ENCODE data around the gene EXOG. TPM values are rescaled to one million over a fixed set of nuclear protein-coding genes. Genes with fewer than 3 reads are reported as not detected.

EXOG gene
- total RNA-seq, 2 donors from 2014 or later, result 6.4 to 12.4 TPM

- Histone ChIP-seq H3K9me3 (no peaks in the 10 kb centered on the region), H3K27ac (no peak overlapping the region), H3K27me3 (replicated peaks; ENCODE audit: insufficient read depth) (no peaks in the 10 kb centered on the region), H3K4me1 (replicated peaks) (no peaks in the 10 kb centered on the region), H3K36me3 (no peaks in the 10 kb centered on the region), H3K4me3 (no peak overlapping the region)
- no peak for DNase-seq (ENCODE audit: low spot score)
- WGBS, result 97% methylated on average over 1 of the region's 1 CpG
- intact Hi-C loops (cut with DNase I), result no loop called here
- TF ChIP-seq, protein P1, sequence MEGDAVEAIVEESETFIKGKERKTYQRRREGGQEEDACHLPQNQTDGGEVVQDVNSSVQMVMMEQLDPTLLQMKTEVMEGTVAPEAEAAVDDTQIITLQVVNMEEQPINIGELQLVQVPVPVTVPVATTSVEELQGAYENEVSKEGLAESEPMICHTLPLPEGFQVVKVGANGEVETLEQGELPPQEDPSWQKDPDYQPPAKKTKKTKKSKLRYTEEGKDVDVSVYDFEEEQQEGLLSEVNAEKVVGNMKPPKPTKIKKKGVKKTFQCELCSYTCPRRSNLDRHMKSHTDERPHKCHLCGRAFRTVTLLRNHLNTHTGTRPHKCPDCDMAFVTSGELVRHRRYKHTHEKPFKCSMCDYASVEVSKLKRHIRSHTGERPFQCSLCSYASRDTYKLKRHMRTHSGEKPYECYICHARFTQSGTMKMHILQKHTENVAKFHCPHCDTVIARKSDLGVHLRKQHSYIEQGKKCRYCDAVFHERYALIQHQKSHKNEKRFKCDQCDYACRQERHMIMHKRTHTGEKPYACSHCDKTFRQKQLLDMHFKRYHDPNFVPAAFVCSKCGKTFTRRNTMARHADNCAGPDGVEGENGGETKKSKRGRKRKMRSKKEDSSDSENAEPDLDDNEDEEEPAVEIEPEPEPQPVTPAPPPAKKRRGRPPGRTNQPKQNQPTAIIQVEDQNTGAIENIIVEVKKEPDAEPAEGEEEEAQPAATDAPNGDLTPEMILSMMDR (IDR thresholded peaks at IDR 0.05), result no peak
- TF ChIP-seq POLR2A (IDR thresholded peaks at IDR 0.05) (no peak), POLR2AphosphoS5 (IDR thresholded peaks at IDR 0.05) (no peak)
These were observed 30.5 kb upstream of the EXOG start for GRCh38 chr3:38465588-38466154.

GRCh38 chr3:38468765-38469164 is 27.4 kb upstream of the EXOG start:
- intact Hi-C loops (cut with DNase I), result no loop called here
- no peaks in the 10 kb centered on the region for H3K4me1 ChIP-seq (replicated peaks)
- H3K9me3 ChIP-seq, result no peaks in the 10 kb centered on the region
- WGBS, result 72% methylated on average over 1 of the region's 1 CpG
- DNase-seq (ENCODE audit: low spot score), result no peak
- TF ChIP-seq, protein P1 (IDR thresholded peaks at IDR 0.05), result no peak
- no peak for TF ChIP-seq POLR2A (IDR thresholded peaks at IDR 0.05)
- TF ChIP-seq POLR2AphosphoS5 (IDR thresholded peaks at IDR 0.05), result no peak
- no peak overlapping the region for H3K27ac ChIP-seq
- H3K4me3 ChIP-seq, result no peak overlapping the region
- H3K36me3 ChIP-seq, result no peaks in the 10 kb centered on the region
- no peaks in the 10 kb centered on the region for H3K27me3 ChIP-seq (replicated peaks; ENCODE audit: insufficient read depth)

DNA sequence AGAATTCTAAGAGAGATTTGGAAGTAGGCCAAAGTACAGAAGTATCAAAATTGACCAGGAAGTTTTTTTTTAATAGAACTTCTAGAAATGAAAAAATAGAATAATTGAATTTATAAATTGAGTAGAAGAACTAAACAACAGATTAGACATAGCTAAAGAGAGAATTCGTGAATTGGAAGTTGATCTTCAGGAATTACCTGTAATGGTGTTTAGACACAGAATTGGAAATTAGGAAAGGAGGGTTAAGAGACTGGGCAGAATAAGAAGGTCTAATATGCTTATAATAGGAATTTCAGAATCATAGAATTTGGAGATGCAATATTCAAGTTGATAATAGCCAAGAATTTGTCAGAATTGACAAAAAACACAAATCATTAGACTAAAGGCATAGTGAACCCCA is 26.3 kb upstream of the EXOG start:
- 97% methylated on average over 1 of the region's 1 CpG for WGBS
- intact Hi-C loops (cut with DNase I), result no loop called here
- no peak overlapping the region for H3K27ac ChIP-seq
- H3K4me3 ChIP-seq, result no peak overlapping the region
- H3K9me3 ChIP-seq, result no peaks in the 10 kb centered on the region
- H3K4me1 ChIP-seq (replicated peaks), result no peaks in the 10 kb centered on the region
- no peak for DNase-seq (ENCODE audit: low spot score)
- TF ChIP-seq POLR2A (IDR thresholded peaks at IDR 0.05) (no peak), POLR2AphosphoS5 (IDR thresholded peaks at IDR 0.05) (no peak)
- TF ChIP-seq, protein P1 (IDR thresholded peaks at IDR 0.05), result no peak
- no peaks in the 10 kb centered on the region for H3K36me3 ChIP-seq
- no peaks in the 10 kb centered on the region for H3K27me3 ChIP-seq (replicated peaks; ENCODE audit: insufficient read depth)

GRCh38 chr3:38471260-38471857 is 24.8 kb upstream of the EXOG start:
- 77% methylated on average over 3 of the region's 3 CpGs for WGBS
- H3K9me3 ChIP-seq, result no peaks in the 10 kb centered on the region
- no peaks in the 10 kb centered on the region for H3K36me3 ChIP-seq
- intact Hi-C loops (cut with DNase I), result no loop called here
- H3K4me3 ChIP-seq, result no peak overlapping the region
- no peaks in the 10 kb centered on the region for H3K4me1 ChIP-seq (replicated peaks)
- TF ChIP-seq POLR2A (IDR thresholded peaks at IDR 0.05) (no peak), POLR2AphosphoS5 (IDR thresholded peaks at IDR 0.05) (no peak)
- TF ChIP-seq, protein P1 (IDR thresholded peaks at IDR 0.05), result no peak
- no peaks in the 10 kb centered on the region for H3K27me3 ChIP-seq (replicated peaks; ENCODE audit: insufficient read depth)
- DNase-seq (ENCODE audit: low spot score), result no peak
- H3K27ac ChIP-seq, result no peak overlapping the region

- Histone ChIP-seq H3K4me3 (no peak overlapping the region), H3K4me1 (replicated peaks) (no peaks in the 10 kb centered on the region), H3K36me3 (no peaks in the 10 kb centered on the region), H3K9me3 (no peaks in the 10 kb centered on the region), H3K27ac (no peak overlapping the region), H3K27me3 (replicated peaks; ENCODE audit: insufficient read depth) (no peaks in the 10 kb centered on the region)
- TF ChIP-seq, protein P1 (IDR thresholded peaks at IDR 0.05), result no peak
- TF ChIP-seq POLR2A (IDR thresholded peaks at IDR 0.05), result no peak
- no peak for TF ChIP-seq POLR2AphosphoS5 (IDR thresholded peaks at IDR 0.05)
- DNase-seq (ENCODE audit: low spot score), result no peak
- intact Hi-C loops (cut with DNase I), result no loop called here
- WGBS, result 100% methylated on average over 1 of the region's 1 CpG
These were observed 23.8 kb upstream of the EXOG start for GRCh38 chr3:38472342-38472741.

All from prostate gland (tissue), 2 donors.